NCI-H1694 (cell line): ENCODE data around the gene TRMT6.

ENCODE experiments used
- DNase-seq: peaks from one replicate; lab custom pipeline; 2025; lab: John Stamatoyannopoulos, UW

The TRMT6 gene, protein sequence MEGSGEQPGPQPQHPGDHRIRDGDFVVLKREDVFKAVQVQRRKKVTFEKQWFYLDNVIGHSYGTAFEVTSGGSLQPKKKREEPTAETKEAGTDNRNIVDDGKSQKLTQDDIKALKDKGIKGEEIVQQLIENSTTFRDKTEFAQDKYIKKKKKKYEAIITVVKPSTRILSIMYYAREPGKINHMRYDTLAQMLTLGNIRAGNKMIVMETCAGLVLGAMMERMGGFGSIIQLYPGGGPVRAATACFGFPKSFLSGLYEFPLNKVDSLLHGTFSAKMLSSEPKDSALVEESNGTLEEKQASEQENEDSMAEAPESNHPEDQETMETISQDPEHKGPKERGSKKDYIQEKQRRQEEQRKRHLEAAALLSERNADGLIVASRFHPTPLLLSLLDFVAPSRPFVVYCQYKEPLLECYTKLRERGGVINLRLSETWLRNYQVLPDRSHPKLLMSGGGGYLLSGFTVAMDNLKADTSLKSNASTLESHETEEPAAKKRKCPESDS

DNA sequence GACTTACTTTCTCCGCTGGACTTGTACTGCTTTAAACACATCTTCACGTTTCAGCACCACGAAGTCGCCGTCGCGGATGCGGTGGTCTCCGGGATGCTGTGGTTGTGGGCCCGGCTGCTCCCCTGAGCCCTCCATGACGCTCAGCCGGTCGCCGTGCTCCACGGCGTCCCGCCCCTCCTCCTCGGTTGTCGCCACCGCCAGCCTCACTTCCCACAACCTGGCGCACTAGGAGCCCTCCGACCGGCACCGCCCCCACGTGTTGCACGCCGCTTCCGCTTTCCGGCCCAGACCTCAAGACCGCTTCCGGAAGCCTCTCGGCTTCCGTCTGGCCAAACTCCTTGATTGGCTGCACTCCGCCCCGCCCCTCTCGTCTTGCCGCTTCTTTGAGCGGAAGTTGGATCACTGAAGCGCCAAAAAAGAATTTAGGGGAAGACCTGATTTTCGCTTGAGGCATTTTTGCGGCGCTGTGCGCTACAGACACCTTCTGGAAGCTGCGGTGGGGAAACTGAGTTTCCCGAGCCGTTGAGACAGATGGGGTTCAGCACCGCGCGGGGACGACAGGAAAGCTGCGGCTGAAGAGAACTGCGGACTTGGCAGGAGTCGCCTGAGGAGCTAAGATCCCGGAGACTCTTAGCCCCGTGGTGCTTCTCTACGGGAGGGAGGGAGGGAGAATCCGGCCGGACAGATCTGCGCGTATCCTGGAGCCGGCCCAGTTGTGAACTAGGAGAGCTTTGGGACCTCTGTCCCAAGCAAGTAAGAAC lies at the start of gene TRMT6, which contains the start of gene MCM8:
Gene TRMT6, minus strand, starts transcription at position 263 of the 761 bp plus-strand sequence. Its CDS starts 128 bp downstream, at position 135.
Gene MCM8, plus strand, starts transcription at position 382 of the 761 bp plus-strand sequence. CDS start 1,364 bp downstream, outside the sequence.
- peak; percentile 84 for DNase-seq

DNA sequence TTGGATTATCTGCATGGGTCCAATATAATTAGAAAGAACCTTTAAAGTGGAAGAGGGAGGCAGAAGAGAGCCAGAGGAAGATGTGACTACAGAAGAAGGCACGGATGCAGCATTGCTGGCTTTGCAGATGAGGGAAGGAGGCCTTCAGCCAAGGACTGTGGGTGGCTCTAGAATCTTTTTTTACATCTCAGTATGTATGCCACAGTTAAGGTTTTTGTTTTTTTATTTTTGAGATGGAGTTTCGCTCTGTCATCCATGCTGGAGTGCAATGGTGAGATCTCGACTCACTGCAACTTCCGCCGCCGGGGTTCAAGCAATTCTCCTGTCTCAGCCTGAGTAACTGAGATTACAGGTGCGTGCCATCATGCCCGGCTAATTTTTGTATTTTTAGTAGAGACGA lies 49.5 kb upstream of the TRMT6 start:
- DNase-seq, result no peak

DNA sequence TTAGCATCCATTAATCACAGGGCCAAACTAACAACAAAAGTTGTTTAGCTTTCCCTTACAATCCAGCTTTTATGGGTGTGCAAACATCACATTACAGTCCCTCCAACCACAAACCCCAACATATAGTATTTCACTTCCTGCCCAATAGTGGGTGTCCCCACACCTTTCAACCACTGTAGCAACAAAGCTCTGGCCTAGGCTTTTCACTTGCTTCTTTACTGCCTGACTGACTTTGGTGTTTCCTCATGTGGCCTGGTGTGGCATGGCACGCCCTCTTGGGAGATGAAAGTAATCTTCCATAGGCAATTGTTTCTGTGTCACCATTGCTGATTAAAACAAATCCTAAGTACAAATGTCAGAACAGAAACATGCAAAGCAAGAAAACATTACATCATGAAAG lies 46.4 kb upstream of the TRMT6 start:
- DNase-seq, result no peak

DNA sequence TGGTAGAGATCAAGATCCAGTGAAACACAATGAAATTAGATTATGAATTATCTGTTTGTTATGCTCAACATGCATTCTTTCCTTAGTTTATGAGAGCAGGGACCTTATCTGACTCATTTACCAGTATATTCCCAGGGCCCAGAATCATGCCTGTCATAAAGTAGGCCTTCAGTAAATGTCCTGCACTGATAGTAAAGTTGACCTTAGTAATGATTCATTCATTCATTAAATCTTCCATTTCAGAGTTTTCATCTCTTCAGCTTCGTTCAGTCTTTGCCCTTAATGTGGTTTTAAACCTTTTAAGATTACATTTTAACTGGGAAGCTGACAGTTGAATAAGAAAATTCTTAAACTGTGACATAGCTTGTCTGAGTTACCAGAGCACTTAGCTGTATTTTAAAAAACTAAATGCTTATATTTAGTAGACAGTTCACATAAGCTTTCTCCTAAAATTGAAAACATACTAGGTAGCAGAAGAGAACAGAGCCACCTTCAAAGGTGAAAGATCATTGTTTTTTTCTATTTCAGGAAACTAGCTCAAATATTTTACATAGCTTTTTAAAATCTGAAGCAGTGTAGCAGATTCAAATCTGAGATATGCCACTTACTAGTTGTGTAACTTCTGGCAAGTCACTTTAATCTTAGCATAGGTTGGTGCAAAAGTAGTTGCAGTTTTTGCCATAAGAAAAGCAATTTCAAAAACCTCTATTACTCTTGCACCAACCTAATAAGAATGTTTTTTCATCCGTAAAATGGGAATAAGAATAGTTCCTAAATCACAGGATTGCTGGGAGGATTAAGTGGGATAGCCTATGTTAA lies 41.5 kb upstream of the TRMT6 start:
- DNase-seq, result no peak

DNA sequence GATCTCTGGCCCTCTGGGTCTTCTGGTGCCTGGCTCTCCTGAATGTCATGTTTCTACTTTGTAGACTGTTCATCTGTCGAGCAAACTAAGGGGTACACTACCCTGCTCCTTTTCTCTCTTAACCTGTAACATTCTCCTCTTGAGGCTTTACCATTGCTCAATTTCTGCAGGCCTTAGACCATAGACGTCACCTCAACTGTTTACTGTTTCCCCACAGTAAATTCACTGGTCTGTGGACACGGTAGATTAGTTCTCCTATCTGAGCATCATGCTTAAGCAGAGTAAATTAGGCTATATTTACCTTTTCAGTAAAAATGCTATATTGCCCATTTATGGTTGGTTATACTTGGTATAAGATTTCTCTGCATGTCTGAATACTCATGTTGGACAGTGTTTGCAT lies 40.6 kb upstream of the TRMT6 start:
- DNase-seq, result no peak

DNA sequence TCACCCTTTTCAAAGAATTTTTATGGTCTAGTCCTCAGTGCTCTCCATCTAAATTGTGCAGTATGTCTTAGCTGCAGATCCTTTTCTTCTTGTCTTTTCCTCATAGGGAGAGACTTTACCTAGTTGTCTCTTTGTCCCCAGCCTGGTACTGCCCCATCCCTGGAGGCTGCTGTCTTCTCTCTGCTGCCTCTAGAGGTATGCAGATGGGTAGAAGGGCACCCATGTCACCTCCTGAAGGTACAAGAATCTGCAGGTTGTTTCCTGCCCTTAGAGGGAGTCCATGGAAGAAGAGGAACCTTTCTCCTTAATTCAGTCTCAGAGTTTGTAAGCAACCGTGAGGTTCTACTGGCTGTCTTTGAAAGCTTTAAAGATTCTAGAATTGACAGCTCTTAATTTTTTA lies 39.2 kb upstream of the TRMT6 start:
- DNase-seq, result no peak

DNA sequence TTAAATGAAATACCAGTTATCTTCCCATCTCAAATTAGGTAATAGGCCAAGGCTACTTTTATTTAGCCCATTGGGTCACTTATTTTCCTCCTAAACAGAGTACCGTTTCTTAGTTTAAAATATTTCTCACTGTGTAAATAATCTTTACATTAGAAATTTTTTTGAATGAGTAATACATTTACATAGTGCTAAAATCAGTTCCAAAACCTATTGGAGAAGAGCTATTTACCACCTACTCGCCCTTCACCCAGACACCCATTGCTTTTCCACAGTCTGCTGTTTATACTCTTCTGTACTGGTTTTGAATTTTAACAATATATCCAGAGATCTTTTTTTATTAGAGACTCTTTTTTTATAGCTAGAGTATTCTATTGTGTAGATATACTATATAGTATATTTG lies 37.0 kb upstream of the TRMT6 start:
- no peak for DNase-seq

DNA sequence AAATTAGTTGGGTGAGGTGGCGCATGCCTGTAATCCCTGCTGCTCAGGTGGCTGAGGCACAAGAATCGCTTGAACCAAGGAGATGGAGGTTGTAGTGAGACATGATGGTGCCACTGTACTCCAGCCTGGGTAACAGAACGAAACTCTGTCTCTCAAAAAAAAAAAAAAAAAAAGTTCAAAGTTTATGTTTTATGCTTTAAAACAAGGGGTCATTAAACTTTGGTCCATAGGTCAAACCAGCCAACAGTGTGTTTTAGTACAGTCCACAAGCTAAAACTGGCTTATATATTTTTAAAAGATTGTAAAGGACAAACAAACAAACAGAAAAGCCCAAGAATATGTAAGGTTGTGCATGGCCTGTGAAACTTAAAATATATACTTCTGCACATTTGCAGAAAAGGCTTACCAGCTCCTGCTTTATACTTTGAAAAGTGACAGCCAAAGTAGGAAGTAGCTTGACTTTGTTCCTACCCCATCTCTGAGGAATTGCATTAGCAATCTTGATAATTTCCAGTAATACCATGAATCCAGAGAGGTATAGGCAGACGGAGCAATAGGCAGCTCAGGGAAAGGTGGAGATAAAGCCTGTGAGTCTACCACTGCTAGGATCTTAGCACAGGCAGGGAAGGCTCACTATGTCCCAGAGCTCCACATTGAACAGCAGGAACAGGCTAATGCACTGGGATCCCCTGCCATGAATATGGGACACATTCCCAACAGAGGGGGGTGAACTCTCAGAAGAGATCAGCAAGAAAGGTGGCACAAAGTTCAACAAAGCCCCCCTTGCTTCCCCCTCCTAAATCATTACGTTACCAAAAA lies 30.6 kb upstream of the TRMT6 start:
- DNase-seq, result no peak

DNA sequence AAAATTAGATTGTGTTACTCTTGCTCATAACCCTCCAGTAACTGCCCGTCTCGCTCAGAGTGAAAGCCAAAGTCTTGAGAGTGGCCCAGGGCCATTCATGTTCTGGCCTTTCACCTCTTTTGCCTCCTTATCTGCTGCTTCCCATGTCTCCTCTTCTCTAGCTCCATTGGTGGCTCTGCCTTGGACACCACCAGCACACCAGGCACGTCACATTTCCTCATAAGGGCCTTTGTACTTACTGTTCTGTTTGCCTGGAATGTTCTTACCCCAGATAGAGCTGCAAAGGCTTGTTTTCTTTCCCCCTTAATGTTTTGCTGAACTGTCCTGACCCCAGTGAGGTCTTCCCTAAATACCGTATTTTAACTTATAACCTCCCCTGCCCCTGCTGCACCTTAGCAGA lies 29.5 kb upstream of the TRMT6 start:
- DNase-seq, result no peak

DNA sequence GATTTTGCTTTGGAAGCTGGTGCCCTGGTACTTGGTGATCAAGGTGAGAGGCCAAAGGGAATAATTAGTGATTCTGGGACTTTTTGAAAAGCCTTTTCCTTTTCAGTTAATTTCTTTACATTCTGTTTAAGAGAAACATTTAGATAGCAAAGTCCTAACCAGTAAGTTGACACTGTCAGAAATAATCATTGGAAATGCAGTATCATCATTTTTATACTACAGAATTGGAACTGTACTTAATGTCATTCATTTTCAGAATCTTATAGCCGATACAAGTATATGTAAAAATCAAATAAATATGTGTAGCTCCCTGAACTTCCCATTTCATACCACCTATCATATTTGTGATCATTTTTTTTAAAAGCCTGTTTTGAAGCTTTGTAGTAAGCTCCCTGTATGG lies 27.6 kb upstream of the TRMT6 start:
- no peak for DNase-seq

DNA sequence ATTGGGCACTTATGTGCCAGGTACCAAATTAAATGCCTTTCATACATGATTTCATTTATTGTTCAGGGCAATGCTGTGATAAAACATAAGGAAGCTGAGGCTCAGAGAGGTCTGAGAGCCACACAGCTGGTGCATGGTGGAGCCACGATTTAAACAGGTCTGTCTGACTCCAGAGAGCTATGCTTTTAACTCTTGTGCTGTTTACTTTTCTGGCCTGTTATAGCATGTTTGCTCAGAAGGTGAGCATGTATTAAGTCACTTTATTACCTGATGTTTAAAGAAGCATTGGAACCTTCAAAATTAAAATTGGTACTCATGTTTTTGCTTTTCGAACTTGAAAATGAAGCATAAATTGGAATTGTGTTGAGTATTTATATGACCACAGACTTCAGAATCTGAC lies 26.9 kb upstream of the TRMT6 start:
- DNase-seq, result no peak

DNA sequence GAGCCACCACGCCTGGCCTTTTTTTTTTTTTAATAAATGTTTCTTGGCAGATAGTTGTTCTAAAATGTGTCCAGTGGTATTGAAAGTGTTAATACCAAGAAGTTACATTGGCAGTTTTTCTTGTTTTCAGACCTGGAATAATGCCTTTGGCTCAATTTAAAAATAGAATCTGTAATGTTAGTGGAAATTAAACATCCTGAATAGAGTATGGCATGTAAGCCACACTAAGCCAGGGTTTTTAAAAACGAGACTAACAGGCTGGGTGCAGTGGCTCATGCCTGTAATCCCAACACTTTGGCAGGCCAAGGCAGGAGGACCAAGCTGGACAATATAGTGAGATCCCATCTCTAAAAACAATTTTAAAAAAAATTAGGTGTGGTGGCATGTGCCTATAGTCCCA lies 25.4 kb upstream of the TRMT6 start:
- no peak for DNase-seq

DNA sequence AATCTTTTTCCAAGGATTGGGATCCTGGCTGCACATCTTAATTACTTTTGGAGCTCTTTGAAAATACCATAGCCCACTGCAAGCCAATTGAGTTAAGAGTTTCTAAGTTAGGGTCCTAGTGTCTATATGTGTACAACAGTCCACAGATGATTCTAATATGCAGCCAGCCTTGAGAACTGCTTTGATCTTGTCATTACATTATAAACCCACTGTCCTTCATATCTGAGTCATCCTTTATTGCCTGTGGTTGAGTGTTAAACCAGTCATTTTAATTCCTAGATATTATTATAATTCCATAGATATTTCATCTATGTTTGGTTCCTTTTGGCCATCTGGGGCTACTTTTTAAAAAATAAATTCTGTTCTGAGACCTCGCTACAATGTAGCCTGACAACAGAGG lies 24.2 kb upstream of the TRMT6 start:
- DNase-seq, result no peak

DNA sequence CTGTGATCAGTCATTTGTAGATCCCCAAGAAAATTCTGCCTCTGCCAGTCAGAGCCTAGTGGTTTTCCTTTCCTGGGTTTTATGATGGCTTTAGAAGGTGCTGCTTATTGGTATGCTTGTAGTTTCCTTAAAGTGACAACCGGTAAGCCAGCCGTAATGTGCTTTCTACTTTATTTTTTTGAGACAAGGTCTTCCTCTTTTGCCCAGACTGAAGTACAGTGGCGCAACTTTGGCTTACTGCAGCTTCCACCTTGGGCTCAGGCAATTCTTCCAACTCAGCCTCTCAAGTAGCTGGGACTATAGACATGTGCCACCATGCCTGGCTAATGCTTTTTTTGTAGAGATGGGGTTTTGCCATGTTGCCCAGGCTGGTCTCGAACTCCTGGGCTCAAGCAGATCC lies 23.6 kb upstream of the TRMT6 start:
- DNase-seq, result no peak

DNA sequence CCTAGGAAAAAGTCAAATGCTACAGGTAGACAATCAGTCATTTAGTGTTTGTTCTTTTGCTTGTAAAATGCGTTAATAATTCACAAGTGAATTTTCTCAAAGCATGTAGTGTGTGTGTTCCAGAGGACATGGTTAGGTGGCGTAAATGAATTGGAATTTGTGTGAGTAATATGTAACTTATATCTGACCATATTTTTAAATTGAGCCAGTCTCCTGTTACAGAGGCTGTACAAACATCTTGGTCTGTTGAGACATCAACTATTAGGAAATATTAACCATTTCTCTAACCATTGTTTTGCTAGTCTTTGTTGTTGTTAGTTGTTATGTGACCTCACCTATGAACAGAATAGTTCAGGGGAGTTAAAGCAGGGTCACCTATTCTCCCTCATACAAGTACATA lies 22.8 kb upstream of the TRMT6 start:
- no peak for DNase-seq

DNA sequence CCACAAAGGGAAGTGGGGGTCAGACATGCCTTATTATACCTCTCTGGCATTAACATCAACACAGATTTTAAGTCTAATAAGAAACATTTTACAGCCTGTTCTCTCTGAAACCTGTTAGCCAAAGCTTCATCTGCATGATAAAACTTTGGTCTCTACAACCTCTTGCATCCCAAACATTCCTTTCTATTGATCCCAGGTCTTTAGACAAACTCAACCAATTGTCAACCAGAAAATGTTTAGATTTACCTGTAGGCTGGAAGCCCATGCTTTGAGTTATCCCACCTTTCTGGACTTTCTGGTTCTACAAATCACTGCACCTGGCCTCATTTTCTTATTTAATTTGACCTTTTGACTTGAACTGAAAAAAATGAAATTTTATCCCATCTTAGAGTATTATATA lies 20.9 kb upstream of the TRMT6 start:
- DNase-seq, result no peak

DNA sequence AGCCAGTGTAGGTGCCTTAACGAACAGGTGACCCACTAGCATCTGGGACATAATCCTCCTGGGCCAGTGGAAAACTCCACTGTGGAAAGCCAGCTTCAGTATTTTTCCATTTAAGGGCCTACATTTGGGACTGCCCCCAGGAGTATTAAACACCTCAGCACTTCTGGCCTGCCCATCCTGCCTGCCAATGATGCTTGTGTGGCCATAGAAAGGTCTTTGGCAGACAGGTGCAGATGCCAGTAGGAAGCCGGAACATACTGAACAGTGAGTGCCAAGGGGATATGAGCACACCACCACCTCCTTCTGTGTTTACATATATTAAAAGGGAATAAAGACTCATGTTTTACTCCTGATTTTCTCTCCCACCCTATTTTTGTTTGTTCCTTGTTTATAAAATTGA lies 20.0 kb upstream of the TRMT6 start:
- DNase-seq, result no peak

DNA sequence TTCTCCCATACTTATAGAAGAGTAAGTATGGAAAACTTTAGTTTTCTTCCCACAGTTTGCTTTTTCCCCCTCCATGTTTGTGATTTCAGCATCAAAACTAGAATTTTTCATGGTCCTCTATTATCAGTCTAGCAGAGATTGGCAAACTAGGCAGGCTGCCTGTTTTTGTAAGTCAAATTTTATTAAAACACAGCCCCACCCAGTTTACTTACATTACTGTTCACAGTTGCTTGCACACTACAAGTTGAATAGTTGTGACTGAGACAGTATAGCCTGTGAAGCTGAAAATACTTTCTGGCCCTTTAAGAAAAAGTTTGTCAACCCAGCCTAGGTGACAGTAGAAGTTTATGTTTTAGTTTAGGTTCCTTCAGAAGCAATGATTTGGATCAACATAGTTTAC lies 19.6 kb upstream of the TRMT6 start:
- DNase-seq, result no peak

DNA sequence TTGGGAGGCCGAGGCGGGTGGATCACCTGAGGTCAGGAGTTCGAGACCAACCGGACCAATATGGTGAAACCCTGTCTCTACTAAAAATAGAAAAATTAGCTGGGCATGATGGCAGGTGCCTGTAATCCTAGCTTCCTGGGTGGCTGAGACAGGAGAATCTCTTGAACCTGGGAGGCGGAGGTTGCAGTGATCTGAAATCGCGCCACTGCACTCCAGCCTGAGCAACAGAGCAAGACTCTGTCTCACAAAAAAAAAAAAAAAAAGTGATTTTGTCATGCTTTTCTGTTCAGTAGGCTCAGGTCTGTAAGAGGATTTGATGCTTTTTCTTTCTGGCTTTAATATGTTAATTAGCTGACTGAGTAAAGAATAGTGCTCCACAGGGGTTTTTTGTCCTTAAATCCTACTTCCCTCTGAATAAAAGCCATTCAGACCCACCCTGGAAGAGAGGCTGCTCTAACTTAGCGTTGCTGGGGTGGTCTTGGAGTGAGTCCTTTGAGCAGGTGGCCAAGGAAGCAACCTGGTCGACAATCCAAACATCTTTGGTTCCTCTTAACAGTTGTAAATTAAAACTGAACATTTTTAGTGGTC lies 19.1 kb upstream of the TRMT6 start:
- DNase-seq, result no peak

DNA sequence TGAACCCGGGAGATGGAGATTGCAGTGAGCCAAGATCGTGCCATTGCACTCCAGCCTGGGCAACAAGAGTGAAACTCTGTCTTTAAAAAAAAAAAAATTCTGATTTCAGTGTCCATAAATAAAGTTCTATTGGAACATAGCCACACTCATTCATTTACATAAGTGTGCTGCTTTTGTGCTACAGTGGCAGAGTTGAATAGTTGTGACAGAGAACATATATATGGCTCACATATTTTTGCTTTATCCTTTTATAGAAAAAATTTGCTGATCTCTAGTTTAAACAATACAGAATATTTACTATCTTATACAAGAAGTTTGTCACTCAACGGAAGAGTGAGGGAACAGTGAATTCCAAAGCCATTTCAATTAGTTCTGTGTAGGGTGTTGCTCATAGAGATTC lies 18.1 kb upstream of the TRMT6 start:
- DNase-seq, result no peak

DNA sequence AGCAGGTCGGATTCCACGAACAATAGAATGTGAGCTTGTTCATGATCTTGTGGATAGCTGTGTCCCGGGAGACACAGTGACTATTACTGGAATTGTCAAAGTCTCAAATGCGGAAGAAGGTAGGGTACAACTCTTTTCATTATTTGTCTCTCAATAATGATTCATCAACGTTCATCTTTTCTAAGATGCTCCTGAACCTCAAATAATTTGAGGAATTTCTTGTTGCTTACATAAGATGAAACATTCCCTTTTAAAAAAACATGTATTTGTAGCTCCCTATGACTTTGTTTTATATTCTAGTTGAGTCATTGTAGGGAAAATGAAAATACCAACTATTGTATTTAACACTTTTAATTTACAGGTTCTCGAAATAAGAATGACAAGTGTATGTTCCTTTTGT lies 17.1 kb upstream of the TRMT6 start:
- DNase-seq, result no peak
